ENCODE data around the gene PLEKHH1. TPM values are rescaled to one million over a fixed set of nuclear protein-coding genes. Genes with fewer than 3 reads are reported as not detected.
"Not testable (repeated sequence)": the region's sequence is repeated elsewhere in the genome, so short reads cannot be mapped to it uniquely, and the experiment has no call there.

Gene PLEKHH1
- total and polyA plus RNA-seq, 2 of the 8 experiments (the other 6 are each of a cell fraction or from before 2014, with no cell fraction given) = 28.3 to 33.3 TPM

- H3K4me3 ChIP-seq (ENCODE audit: extremely low read depth in 1 of 4, insufficient read depth in 2 of 4, low read depth in 3 of 4, low read length in 4 of 4) = peak overlapping the region in 1 of 4 experiments; percentile 50; a peak in 1 of 8 replicates
- H4K91ac ChIP-seq (replicated peaks; ENCODE audit: insufficient read length, low read length); H3K27me3 ChIP-seq (replicated peaks in 1 of 4; ENCODE audit: control insufficient read depth in 3 of 4, extremely low read depth in 1 of 4, insufficient read depth in 3 of 4, low read length in 3 of 4); DNase-seq (ENCODE audit: low read depth in 1 of 2, low spot score in 2 of 2); H3K4ac ChIP-seq (replicated peaks; ENCODE audit: insufficient read length, low read depth, low read length); H2BK120ac ChIP-seq (replicated peaks; ENCODE audit: low read depth, low read length); H3K79me2 ChIP-seq (ENCODE audit: control insufficient read depth in 1 of 2, insufficient read depth in 2 of 2, low read length in 2 of 2); H4K20me1 ChIP-seq (replicated peaks in 1 of 2; ENCODE audit: control insufficient read depth in 1 of 2, insufficient read depth in 2 of 2, low read length in 2 of 2); H3K9ac ChIP-seq (replicated peaks in 1 of 4; ENCODE audit: extremely low read depth in 1 of 4, low read depth in 3 of 4, low read length in 3 of 4); H4K8ac ChIP-seq (ENCODE audit: extremely low read depth, insufficient read depth, low read length); H3K27ac ChIP-seq (ENCODE audit: low read depth, low read length); H2AFZ ChIP-seq (ENCODE audit: low read length); H3K56ac ChIP-seq (replicated peaks; ENCODE audit: insufficient read length, low read depth, low read length); H3K18ac ChIP-seq (ENCODE audit: extremely low read depth, low read length); H2BK20ac ChIP-seq (ENCODE audit: low read length); H2BK12ac ChIP-seq (ENCODE audit: low read depth, low read length); H4K5ac ChIP-seq (ENCODE audit: insufficient read length, low read depth, low read length); FAIRE-seq; H2BK5ac ChIP-seq (ENCODE audit: low read depth, low read length); H3K14ac ChIP-seq (ENCODE audit: insufficient read length); H3K9me3 ChIP-seq (ENCODE audit: insufficient read depth in 2 of 2, low read depth in 1 of 2, low read length in 1 of 2); H3K23me2 ChIP-seq (ENCODE audit: low read depth, low read length); H2BK15ac ChIP-seq (ENCODE audit: low read length); H2AK5ac ChIP-seq (ENCODE audit: low read depth, low read length); H3K79me1 ChIP-seq (ENCODE audit: low read depth, low read length); H3K23ac ChIP-seq (ENCODE audit: insufficient read length): not testable (repeated sequence)
- H3K4me1 ChIP-seq (replicated peaks in 1 of 4; ENCODE audit: control insufficient read depth in 3 of 4, insufficient read depth in 4 of 4, low read length in 3 of 4) = peaks cover 6 to 20% (median 13%) of the 10 kb centered on the region in 4 experiments
- ChIA-PET POLR2A (ENCODE audit: partially characterized antibody) (interaction anchor here (0.8 to 3.3 kb wide), 15 partner anchors 8 to 122 kb away, joined by 3 to 37 read pairs (median 5); partner anchors contain the start of gene PLEKHH1), CTCF (ENCODE audit: partially characterized antibody) (interaction anchor here (0.7 to 43.6 kb wide), 7 partner anchors 14 to 115 kb away, joined by 3 to 924 read pairs (median 5); no protein-coding TSS in a partner anchor)
- WGBS, 2 experiments (ENCODE audit: extremely low coverage in 1 of 2, insufficient coverage in 1 of 2, insufficient read length in 1 of 2, insufficient replicate concordance in 2 of 2, low coverage in 1 of 2, low lambda C conversion rate in 2 of 2, missing lambda C conversion rate in 1 of 2) = 94% methylated on average over 13 of the region's 13 CpGs; no CpG with 5 or more reads in 1 of the 2 experiments
- peaks cover 0 to 13% (median 6%) of the 10 kb centered on the region in 4 experiments; a peak in 4 of 8 replicates for H3K36me3 ChIP-seq (ENCODE audit: control insufficient read depth in 2 of 4, insufficient read depth in 4 of 4, low read length in 3 of 4)
- peak overlapping the region in 1 of 2 experiments; percentile 83; a peak in 1 of 4 replicates for H3K4me2 ChIP-seq (ENCODE audit: insufficient read depth in 1 of 2, low read depth in 2 of 2, low read length in 2 of 2)
Observed at GRCh38 chr14:67542620-67543019, 9.5 kb downstream of the PLEKHH1 start.
